Measurements from ENCODE around the gene NSL1. TPM values are rescaled to one million over a fixed set of nuclear protein-coding genes. Genes with fewer than 3 reads are reported as not detected.

Gene NSL1
- total RNA-seq, 4 donors from 2014 or later: 18.3 to 57.5 (median 34.3) TPM

DNA sequence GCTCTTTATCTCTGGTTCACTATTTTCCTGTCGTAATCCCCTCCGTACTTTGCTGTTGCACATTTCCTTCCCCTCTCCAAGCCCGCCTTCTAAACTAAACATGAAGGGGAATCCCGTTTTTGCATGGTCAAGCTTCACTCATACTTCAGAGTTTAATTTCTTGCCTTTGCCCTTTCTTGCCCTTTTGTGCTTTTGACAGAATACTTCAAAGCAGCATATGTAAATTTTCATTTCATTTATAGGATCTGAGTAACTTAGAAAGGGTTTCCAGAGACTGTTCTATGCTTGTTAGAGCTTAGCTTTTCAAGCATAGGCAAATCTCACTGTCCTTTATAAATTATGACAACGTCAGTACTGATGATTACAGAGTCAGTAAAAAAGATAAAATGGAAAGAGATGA is 28.1 kb upstream of the NSL1 start:
- 29% methylated on average over 5 of the region's 5 CpGs for WGBS
- no peak overlapping the region for H3K4me3 ChIP-seq
- no peaks in the 10 kb centered on the region for H3K4me1 ChIP-seq
- no peak for TF ChIP-seq POLR2AphosphoS5 (IDR thresholded peaks at IDR 0.05)
- no peak for TF ChIP-seq EP300 (IDR thresholded peaks at IDR 0.05)
- TF ChIP-seq, protein P1, sequence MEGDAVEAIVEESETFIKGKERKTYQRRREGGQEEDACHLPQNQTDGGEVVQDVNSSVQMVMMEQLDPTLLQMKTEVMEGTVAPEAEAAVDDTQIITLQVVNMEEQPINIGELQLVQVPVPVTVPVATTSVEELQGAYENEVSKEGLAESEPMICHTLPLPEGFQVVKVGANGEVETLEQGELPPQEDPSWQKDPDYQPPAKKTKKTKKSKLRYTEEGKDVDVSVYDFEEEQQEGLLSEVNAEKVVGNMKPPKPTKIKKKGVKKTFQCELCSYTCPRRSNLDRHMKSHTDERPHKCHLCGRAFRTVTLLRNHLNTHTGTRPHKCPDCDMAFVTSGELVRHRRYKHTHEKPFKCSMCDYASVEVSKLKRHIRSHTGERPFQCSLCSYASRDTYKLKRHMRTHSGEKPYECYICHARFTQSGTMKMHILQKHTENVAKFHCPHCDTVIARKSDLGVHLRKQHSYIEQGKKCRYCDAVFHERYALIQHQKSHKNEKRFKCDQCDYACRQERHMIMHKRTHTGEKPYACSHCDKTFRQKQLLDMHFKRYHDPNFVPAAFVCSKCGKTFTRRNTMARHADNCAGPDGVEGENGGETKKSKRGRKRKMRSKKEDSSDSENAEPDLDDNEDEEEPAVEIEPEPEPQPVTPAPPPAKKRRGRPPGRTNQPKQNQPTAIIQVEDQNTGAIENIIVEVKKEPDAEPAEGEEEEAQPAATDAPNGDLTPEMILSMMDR (IDR thresholded peaks at IDR 0.05): no peak
- no peak for TF ChIP-seq POLR2A (IDR thresholded peaks at IDR 0.05)
- no peak for DNase-seq (ENCODE audit: low spot score in 2 of 2)
- H3K36me3 ChIP-seq: peaks cover 2% of the 10 kb centered on the region
- H3K9me3 ChIP-seq: no peaks in the 10 kb centered on the region
- no peak overlapping the region for H3K27ac ChIP-seq
- H3K27me3 ChIP-seq: no peaks in the 10 kb centered on the region

DNA sequence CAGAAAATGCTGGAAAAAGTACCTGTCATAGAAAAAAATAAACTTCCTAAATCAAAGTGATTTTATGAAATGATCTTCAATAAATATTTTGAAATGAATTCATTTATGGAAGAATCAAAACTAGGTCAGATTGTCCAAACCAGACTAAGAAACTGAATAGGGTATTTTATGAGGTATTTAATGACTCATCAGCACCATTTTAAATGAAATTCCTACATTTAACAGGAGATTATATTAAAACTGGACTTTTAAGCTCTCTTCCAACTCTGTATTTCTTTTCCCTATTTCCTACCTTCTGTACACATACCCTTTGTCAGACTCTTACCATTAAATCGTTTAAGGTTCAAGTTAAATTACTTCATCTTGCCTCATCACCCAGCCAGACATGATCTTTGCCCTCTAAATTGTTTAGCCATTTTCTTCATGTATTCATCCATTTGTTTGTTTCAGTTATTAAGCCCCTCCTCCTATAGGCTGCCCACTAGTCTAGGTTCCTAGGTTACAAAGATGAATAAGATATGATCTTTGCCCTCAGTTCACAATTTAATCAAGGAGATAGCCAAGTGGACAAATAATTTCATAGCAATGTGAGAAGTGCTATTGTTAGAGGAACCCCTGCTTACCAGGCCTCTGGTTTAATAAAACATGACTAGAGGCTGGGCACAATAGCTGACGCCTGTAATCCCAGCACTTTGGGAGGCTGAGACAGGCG is 25.1 kb upstream of the NSL1 start:
- no peak overlapping the region for H3K27ac ChIP-seq
- no peak for DNase-seq (ENCODE audit: low spot score in 2 of 2)
- peaks cover 27% of the 10 kb centered on the region for H3K36me3 ChIP-seq
- H3K27me3 ChIP-seq: no peaks in the 10 kb centered on the region
- H3K4me3 ChIP-seq: no peak overlapping the region
- 87% methylated on average over 3 of the region's 3 CpGs for WGBS
- no peak for TF ChIP-seq EP300 (IDR thresholded peaks at IDR 0.05)
- TF ChIP-seq POLR2A (IDR thresholded peaks at IDR 0.05): no peak
- no peak for TF ChIP-seq POLR2AphosphoS5 (IDR thresholded peaks at IDR 0.05)
- TF ChIP-seq, protein P1 (IDR thresholded peaks at IDR 0.05): no peak
- no peaks in the 10 kb centered on the region for H3K9me3 ChIP-seq
- no peaks in the 10 kb centered on the region for H3K4me1 ChIP-seq

DNA sequence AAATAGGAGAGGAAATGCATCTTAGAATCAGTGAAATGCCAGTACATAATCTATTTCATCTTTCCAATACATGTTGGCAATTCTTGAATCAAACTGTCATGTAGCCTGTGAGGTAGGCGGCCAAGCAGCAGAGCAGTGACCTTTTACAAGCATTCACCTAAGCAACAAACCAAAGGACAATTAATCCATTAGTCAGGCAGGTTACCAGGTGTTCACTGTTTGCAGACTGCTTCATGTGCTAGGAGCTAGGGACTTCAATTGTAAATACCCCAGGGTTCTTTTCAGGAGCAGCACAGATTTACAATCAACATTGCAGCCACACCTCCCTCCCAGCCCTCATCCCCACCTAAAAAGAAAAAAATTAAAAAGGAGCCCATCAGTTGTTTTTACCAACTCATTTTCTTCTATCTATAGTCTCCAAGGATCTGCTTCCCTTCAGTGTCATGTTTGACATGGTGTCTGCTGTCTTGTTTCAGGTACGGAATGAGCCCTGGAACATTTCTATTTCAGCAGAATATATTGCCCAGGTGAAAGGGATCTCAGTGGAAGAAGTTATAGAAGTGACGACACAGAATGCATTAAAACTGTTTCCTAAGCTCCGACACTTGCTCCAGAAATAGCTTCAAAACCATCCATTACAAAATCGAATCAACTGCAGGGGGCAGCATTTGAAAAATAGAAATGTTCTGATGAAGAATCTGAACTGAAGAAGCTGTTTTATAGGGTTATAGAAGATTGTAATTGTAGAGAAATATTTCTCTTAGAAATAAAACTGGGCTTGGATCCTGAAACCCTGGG is 23.2 kb upstream of the NSL1 start:
- H3K9me3 ChIP-seq: no peaks in the 10 kb centered on the region
- DNase-seq (ENCODE audit: low spot score in 2 of 2): no peak
- H3K4me3 ChIP-seq: no peak overlapping the region
- TF ChIP-seq EP300 (IDR thresholded peaks at IDR 0.05): no peak
- no peak for TF ChIP-seq POLR2A (IDR thresholded peaks at IDR 0.05)
- TF ChIP-seq, protein P1 (IDR thresholded peaks at IDR 0.05): no peak
- no peak for TF ChIP-seq POLR2AphosphoS5 (IDR thresholded peaks at IDR 0.05)
- no peaks in the 10 kb centered on the region for H3K27me3 ChIP-seq
- H3K36me3 ChIP-seq: peaks cover 31% of the 10 kb centered on the region
- no peaks in the 10 kb centered on the region for H3K4me1 ChIP-seq
- 55% methylated on average over 5 of the region's 5 CpGs for WGBS
- no peak overlapping the region for H3K27ac ChIP-seq

DNA sequence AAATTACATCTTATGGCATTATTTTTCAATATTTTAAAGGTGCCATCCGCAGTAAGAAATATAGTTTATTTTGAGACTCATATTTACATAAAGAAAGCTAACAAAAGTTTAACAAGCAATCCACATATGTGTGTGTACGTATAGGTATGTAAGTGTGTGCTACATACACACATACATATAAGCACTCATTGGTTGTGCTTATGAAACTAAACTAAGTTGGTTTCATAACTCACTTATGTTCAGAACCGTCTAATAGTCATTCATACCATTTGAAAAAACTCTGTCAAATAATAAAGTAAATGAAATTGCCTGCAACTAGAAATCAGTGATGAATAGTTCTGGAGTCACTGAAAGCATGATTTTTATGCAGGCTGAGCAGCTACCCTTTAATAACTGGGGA is 14.2 kb upstream of the NSL1 start:
- no peak overlapping the region for H3K4me3 ChIP-seq
- no peaks in the 10 kb centered on the region for H3K27me3 ChIP-seq
- H3K27ac ChIP-seq: no peak overlapping the region
- H3K36me3 ChIP-seq: peaks cover 77% of the 10 kb centered on the region
- H3K9me3 ChIP-seq: no peaks in the 10 kb centered on the region
- 92% methylated on average over 3 of the region's 3 CpGs for WGBS
- no peak for DNase-seq (ENCODE audit: low spot score in 2 of 2)
- TF ChIP-seq, protein P1 (IDR thresholded peaks at IDR 0.05): no peak
- TF ChIP-seq POLR2A (IDR thresholded peaks at IDR 0.05) (no peak), EP300 (IDR thresholded peaks at IDR 0.05) (no peak), POLR2AphosphoS5 (IDR thresholded peaks at IDR 0.05) (no peak)
- H3K4me1 ChIP-seq: no peaks in the 10 kb centered on the region

DNA sequence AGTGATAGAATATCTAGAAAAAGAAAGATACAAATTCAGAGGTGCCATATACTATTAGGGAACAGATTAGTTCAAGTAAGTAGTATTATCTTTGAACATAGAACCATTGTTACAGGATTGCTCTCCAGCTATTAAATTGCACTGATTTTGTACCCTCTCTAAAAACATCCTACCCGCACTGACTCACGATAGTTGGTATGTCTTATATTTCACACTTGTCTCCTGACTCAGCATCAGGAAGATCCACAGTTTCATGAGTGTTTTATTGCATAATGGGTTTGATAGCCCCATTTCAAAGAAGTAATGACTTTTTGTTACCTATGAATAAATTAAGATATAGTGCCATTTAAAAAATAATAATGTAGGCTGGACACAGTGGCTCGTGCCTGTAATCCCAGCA is 6.1 kb upstream of the NSL1 start:
- H3K9me3 ChIP-seq: no peaks in the 10 kb centered on the region
- TF ChIP-seq, protein P1 (IDR thresholded peaks at IDR 0.05): no peak
- no peak for TF ChIP-seq POLR2AphosphoS5 (IDR thresholded peaks at IDR 0.05)
- TF ChIP-seq POLR2A (IDR thresholded peaks at IDR 0.05): no peak
- no peak for TF ChIP-seq EP300 (IDR thresholded peaks at IDR 0.05)
- H3K27me3 ChIP-seq: no peaks in the 10 kb centered on the region
- no peak overlapping the region for H3K27ac ChIP-seq
- no peak overlapping the region for H3K4me3 ChIP-seq
- 94% methylated on average over 3 of the region's 3 CpGs for WGBS
- no peak for DNase-seq (ENCODE audit: low spot score in 2 of 2)
- H3K4me1 ChIP-seq: peaks cover 7% of the 10 kb centered on the region
- H3K36me3 ChIP-seq: peaks cover 54% of the 10 kb centered on the region

Measured in suprapubic skin (tissue), 4 donors.